GM18499 (cell line): Measurements from ENCODE around the gene RASSF5.
"Not testable (repeated sequence)": the region's sequence is repeated elsewhere in the genome, so short reads cannot be mapped to it uniquely, and the experiment has no call there.

Experiments
- ATAC-seq: cut with Tn5 transposase; IDR thresholded peaks from one replicate; pipeline ENCODE4 v1.9.1; 2021; ENCODE audit warnings: moderate number of reproducible peaks; ENCODE audit not compliant: insufficient read depth, unreplicated experiment

RASSF5 gene

DNA sequence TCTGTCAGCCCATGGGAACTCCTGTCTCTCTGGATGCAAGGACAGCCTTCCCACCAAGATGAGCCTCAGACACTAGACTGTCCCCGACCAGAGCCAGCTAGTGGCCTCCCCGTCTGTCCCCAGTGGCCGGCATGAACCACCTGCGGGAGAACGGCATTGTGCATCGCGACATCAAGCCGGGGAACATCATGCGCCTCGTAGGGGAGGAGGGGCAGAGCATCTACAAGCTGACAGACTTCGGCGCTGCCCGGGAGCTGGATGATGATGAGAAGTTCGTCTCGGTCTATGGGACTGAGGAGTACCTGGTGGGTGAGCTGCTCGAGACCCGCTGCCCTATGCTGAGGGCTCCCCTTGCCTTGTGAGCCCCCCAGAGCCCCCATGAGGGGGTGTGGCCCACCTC, 31.3 kb upstream of the RASSF5 start:
- ATAC-seq: no peak

GRCh38 chr1:206476591-206476990, 30.7 kb upstream of the RASSF5 start:
- no peak for ATAC-seq

- no peak for ATAC-seq
Measured at GRCh38 chr1:206477110-206477509, 30.2 kb upstream of the RASSF5 start.

GRCh38 chr1:206477581-206478380, 29.6 kb upstream of the RASSF5 start:
- no peak for ATAC-seq

GRCh38 chr1:206478746-206479145, 28.6 kb upstream of the RASSF5 start:
- no peak for ATAC-seq

DNA sequence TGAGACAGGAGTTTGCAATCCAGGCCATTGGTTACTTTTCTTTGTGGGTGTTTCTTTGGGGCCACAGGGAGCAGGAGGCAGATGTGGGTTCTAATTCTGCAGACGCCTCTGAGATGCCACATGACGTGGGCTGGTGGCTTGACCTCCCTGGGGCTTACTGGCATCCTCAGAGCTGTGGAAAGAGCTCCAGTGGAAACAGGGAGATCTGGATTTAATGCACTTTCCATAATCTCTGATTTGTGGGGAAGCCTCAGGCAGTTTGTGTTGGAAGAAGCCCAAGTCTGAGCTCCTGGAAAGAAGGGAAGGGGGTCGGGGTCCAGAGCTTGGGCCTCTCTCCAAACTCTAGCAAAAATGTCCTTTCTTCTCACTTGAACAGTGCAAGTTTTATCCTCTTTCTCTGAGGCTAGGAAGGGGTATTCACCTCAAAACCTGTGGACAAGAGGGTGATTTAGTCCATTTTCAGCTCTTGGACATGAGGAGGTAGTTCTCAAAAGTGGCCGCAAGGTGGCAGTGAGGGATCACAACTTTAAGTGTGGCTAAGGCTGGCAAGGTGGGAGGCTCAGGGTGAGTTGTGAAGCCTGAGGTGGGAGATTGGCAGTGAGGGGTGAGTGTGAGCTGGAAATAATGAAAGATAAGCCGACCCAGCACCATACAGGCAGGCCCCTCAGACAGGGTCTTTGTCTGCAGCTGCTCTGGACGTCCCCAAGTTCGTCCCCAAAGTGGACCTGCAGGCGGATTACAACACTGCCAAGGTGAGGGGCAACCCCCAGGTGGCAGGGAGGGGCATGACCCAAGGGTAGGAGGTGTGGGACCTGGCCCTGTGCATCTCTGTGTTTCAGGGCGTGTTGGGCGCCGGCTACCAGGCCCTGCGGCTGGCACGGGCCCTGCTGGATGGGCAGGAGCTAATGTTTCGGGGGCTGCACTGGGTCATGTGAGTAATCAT, 27.9 kb upstream of the RASSF5 start:
- ATAC-seq: no peak

DNA sequence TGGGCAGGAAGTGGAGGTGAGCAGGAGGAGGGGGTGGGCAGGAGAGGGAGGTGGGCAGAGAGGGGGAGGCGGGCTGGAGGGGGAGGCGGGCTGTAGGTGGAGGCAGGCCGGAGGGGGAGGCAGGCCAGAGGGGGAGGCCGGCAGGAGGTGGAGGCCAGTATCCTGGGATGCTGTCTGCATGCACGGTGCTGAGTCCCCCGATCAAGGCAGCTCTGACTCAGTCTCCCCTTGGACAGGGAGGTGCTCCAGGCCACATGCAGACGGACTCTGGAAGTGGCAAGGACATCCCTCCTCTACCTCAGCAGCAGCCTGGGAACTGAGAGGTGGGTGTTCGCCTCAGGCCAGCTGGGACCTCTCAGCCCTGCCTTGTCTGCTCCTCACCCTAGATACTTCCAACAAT, 27.1 kb upstream of the RASSF5 start:
- ATAC-seq: no peak

- ATAC-seq: no peak
Measured at GRCh38 chr1:206482611-206483010, 24.7 kb upstream of the RASSF5 start.

- ATAC-seq: not testable (repeated sequence)
Measured at GRCh38 chr1:206483864-206484263, 23.5 kb upstream of the RASSF5 start.

DNA sequence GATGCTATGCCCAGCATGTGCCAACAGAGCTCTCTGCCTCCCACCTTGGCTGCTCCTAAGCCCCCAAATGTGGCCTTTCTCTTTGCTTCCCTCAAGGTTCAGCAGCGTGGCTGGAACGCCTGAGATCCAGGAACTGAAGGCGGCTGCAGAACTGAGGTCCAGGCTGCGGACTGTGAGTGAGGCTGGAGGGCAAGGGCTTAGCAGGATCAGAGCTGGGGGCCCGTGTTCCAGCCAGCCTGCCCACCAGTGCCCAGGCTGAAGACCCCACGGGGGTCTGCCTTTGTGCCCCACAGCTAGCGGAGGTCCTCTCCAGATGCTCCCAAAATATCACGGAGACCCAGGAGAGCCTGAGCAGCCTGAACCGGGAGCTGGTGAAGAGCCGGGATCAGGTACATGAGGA, 22.4 kb upstream of the RASSF5 start:
- no peak for ATAC-seq

- ATAC-seq: no peak
Measured at GRCh38 chr1:206486995-206487788, 20.1 kb upstream of the RASSF5 start.

DNA sequence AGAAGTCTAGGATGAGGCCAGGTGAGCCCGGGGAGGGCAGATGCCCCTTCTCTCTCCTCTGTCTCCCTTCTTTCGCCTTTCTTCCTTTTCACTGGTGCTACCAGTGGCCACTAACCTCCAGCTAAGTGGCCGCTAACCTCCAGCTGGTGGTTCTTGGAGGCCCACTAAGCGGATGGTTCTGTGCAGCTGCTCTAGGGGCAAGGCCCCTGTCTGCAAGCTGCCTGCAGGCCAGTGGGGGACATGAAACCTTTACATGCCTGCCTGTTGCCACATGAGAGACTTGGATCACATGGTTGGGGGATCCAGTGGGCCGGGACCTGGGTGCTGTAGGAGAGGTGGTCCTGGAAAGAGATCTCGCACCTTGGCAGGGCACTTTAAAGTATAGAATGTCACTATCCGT, 19.4 kb upstream of the RASSF5 start:
- no peak for ATAC-seq

DNA sequence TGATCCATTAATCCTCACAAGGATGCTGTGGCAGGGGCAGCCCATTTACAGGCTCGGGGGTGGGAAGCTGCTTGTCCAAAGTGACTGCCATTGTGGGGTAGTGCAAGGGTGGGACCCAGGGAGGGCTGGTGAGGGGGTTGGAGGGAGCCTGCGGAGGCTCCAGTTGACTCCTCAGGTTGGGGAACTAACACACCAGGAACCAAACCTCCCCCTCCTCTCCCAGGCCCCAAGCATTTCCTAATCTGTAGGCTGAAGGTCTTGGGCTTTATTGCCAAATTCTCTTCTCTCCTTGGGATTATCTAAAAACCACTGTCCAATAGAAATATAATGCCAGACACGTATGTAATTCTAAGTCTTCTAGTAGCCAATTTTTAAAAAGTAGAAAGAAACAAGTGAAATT, 18.9 kb upstream of the RASSF5 start:
- no peak for ATAC-seq

DNA sequence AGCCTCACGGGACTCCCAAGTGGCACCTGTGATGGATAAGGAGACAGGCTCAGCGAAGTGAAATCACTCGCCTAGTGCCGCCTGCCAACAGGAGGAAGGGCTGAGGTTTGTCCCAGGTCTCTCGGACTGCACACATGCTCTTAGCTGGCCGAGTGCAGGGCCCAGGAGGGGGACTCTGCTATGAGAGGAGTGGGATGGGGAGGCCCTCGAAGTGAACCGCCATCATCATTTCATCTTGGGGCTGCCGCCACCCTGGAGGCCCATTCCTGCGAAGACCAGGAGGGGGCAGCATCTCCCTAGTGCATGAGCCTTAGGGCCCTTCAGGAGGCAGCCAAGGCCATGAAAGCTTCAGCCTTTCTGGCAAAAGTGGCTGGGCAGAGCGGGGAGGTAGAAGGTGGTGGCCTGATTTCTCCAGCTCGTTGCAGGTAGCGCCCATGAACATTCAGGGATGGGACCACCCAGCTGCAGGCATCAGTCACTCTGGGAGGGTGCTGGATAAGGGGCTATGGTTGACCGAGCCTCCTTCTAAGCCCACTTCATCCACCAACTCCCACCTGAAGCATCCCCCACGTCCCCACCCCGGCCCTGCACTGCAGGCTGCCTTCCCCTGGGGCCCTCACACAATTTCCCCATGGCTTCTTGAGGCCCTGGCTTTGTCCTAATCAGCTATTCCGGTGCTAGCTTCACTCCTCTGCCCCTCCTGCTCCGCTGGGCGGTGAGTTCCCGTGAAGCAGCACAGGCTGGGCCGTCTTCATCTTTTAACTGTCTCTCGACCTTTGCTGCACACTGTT, 17.2 kb upstream of the RASSF5 start:
- ATAC-seq: no peak

DNA sequence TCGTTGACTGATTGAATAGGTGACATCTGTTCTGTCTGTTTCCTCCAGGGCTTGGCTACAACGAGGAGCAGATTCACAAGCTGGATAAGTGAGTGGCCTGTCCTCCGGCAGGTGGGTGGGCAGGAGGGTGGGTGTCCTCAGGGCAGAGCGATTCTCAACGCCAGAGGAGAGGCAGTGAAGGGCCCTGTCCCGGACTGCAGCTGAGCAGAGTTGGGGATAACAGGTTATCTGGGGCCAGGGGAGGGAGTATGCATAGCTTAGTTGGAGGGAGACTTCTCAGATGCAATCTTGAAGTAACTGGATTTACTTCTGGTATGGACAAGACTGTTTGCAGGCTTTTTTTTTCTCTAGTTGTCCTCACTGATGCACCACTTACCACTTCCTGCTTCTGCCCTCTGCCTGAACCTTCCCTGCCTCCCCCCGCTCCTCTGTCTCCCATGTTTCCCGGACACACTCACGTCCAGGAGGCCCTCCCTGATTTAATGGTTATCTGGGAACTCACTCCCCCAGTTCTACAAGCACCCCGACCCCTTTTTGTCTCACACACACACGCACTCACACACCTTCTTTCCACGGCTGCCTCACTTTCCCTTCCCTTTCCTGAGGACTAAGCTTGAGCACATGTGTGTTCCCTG, 16.4 kb upstream of the RASSF5 start:
- no peak for ATAC-seq

GRCh38 chr1:206491616-206492015, 15.7 kb upstream of the RASSF5 start:
- ATAC-seq: no peak

- no peak for ATAC-seq
Measured at GRCh38 chr1:206492589-206492988, 14.7 kb upstream of the RASSF5 start.

DNA sequence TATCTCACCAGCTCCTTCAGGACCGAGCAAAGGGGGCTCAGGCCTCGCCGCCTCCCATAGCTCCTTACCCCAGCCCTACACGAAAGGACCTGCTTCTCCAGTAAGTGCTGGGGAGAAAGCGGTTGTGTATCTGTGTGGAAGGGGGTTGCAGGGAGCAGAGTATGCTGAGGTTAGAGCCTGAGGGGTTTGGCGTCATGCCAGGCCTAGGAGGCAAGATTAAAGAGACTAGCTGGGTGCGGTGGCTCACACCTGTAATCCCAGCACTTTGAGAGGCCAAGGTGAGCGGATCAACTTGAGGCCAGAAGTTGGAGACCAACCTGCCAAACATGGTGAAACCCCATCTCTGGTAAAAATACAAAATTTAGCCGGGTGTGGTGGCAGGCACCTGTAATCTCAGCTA, 14.1 kb upstream of the RASSF5 start:
- no peak for ATAC-seq

DNA sequence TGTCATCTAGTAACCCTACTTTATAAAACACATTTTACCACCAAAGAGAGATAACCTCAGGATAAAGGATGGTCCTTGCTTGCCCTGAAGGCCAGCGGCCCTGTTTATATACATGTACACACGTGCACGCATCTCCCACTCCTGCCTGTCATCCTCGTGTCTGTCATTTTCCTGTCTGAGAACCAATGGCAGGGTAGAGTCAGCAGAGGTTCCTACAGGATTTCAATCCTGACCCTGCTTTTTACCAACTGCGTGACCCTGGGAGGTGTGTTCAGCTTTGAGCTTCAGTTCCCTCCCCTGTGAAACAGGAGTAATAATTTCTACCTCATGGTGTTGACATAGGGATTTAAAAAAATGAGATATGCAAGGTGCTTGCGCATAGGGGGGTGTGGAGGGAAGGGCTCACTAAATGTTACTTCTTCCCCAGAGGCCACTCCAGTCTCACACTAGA, 12.3 kb upstream of the RASSF5 start:
- ATAC-seq: no peak
